Osteoblast (primary cell): ENCODE data around the gene ARHGAP30. TPM values are rescaled to one million over a fixed set of nuclear protein-coding genes. Genes with fewer than 3 reads are reported as not detected.

Experiments
- DNase-seq: peaks from one replicate; pipeline ENCODE4 v3.0.0; 2011; ENCODE audit warnings: low spot score, mixed read lengths; ENCODE audit not compliant: insufficient read length; ENCODE audit errors: missing footprints
- H2AFZ ChIP-seq: 2 replicates; pipeline ENCODE4 v1.6.0; 2011; ENCODE audit warnings: mild to moderate bottlenecking, low read length
- H3K27ac ChIP-seq: 2 replicates; pipeline ENCODE4 v1.5.1; 2011; ENCODE audit warnings: mild to moderate bottlenecking, low read depth, low read length, moderate library complexity
- H3K27me3 ChIP-seq: 2 replicates; pipeline ENCODE4 v1.6.0; 2012; ENCODE audit warnings: mild to moderate bottlenecking, control low read depth, inconsistent platforms, low read length, moderate library complexity; ENCODE audit not compliant: insufficient read depth
- H3K36me3 ChIP-seq: 2 replicates; pipeline ENCODE4 v1.5.1; 2011; ENCODE audit warnings: mild to moderate bottlenecking, low read length, control low read depth, moderate library complexity; ENCODE audit not compliant: insufficient read depth
- H3K4me1 ChIP-seq: 2 replicates; pipeline ENCODE4 v1.5.1; 2011; ENCODE audit warnings: mild to moderate bottlenecking, low read length, control low read depth, moderate library complexity; ENCODE audit not compliant: insufficient read depth
- H3K4me2 ChIP-seq: 2 replicates; pipeline ENCODE4 v1.6.0; 2011; ENCODE audit warnings: mild to moderate bottlenecking, low read length; ENCODE audit not compliant: insufficient read depth
- H3K4me3 ChIP-seq: fragments of 200-600 bp; sonication (generic); 3 replicates; pipeline ENCODE4 v1.5.1; 2012; ENCODE audit warnings: mild to moderate bottlenecking, low read length, inconsistent platforms; ENCODE audit not compliant: insufficient read depth
- H3K79me2 ChIP-seq: 2 replicates; pipeline ENCODE4 v1.6.0; 2012; ENCODE audit warnings: mild to moderate bottlenecking, low read length, control low read depth, inconsistent platforms; ENCODE audit not compliant: insufficient read depth
- H3K9me3 ChIP-seq: 2 replicates; pipeline ENCODE4 v1.5.1; 2011; ENCODE audit warnings: low read depth, low read length, control low read depth
- H4K20me1 ChIP-seq: 2 replicates; pipeline ENCODE4 v1.6.0; 2012; ENCODE audit warnings: mild to moderate bottlenecking, low read length, control low read depth; ENCODE audit not compliant: insufficient read depth
- CTCF ChIP-seq: IDR thresholded peaks from 2 replicates; pipeline ENCODE4 v1.5.1; 2011; ENCODE audit warnings: mild to moderate bottlenecking, low read depth, low read length, moderate library complexity; ENCODE audit errors: extremely low read depth
- total RNA-seq: library from RNA; depleted of rRNA; stranded (reverse); fragments of >200 nt; gene quantifications from 2 replicates; pipeline ENCODE4 v1.2.3, GENCODE V29; 2012

The ARHGAP30 gene
- total RNA-seq, 1 donor, result under 0.01 TPM

- DNase-seq, result peak; percentile 83
- Histone ChIP-seq H3K4me3 (no peak overlapping the region), H3K4me2 (no peak overlapping the region), H3K36me3 (no peaks in the 10 kb centered on the region), H3K27me3 (no peaks in the 10 kb centered on the region), H3K27ac (peak overlapping the region; percentile 42), H2AFZ (peak overlapping the region; percentile 32), H4K20me1 (no peaks in the 10 kb centered on the region), H3K9me3 (no peaks in the 10 kb centered on the region), H3K79me2 (no peaks in the 10 kb centered on the region), H3K4me1 (peaks cover 47% of the 10 kb centered on the region)
- TF ChIP-seq CTCF, result no peak
Observed at GRCh38 chr1:161085165-161085564, 15.5 kb upstream of the ARHGAP30 start.

- H2AFZ ChIP-seq, result no peak overlapping the region
- peaks cover 48% of the 10 kb centered on the region for H3K4me1 ChIP-seq
- no peak overlapping the region for H3K4me2 ChIP-seq
- TF ChIP-seq CTCF, result no peak
- peak overlapping the region; percentile 80 for H3K27ac ChIP-seq
- no peak overlapping the region for H3K4me3 ChIP-seq
- no peaks in the 10 kb centered on the region for H3K9me3 ChIP-seq
- H3K36me3 ChIP-seq, result no peaks in the 10 kb centered on the region
- no peaks in the 10 kb centered on the region for H3K79me2 ChIP-seq
- no peak for DNase-seq
- no peaks in the 10 kb centered on the region for H4K20me1 ChIP-seq
- H3K27me3 ChIP-seq, result no peaks in the 10 kb centered on the region
Observed at GRCh38 chr1:161084597-161084988, 14.9 kb upstream of the ARHGAP30 start.

- Histone ChIP-seq H2AFZ (no peak overlapping the region), H3K79me2 (no peaks in the 10 kb centered on the region), H3K4me3 (no peak overlapping the region), H3K4me2 (no peak overlapping the region), H3K36me3 (no peaks in the 10 kb centered on the region), H3K9me3 (no peaks in the 10 kb centered on the region), H4K20me1 (no peaks in the 10 kb centered on the region), H3K4me1 (peaks cover 46% of the 10 kb centered on the region), H3K27ac (peak overlapping the region; percentile 80), H3K27me3 (no peaks in the 10 kb centered on the region)
- peak; percentile 83 for DNase-seq
- TF ChIP-seq CTCF, result no peak
Observed at GRCh38 chr1:161083748-161084596, 14.3 kb upstream of the ARHGAP30 start.

- DNase-seq, result peak; percentile 98
- Histone ChIP-seq H3K27me3 (no peaks in the 10 kb centered on the region), H4K20me1 (no peaks in the 10 kb centered on the region), H3K4me1 (peaks cover 38% of the 10 kb centered on the region), H3K36me3 (no peaks in the 10 kb centered on the region), H3K27ac (peak overlapping the region; percentile 80), H3K79me2 (no peaks in the 10 kb centered on the region), H3K4me3 (no peak overlapping the region), H3K9me3 (no peaks in the 10 kb centered on the region), H2AFZ (peak overlapping the region; percentile 69), H3K4me2 (peak overlapping the region; percentile 16)
- TF ChIP-seq CTCF, result no peak
Observed at GRCh38 chr1:161082996-161083747, 13.5 kb upstream of the ARHGAP30 start.
